ENCODE results near the gene TUSC2. TPM values are rescaled to one million over a fixed set of nuclear protein-coding genes. Genes with fewer than 3 reads are reported as not detected.

Gene TUSC2
- total RNA-seq, 4 donors from 2014 or later: 16.0 to 42.9 (median 27.4) TPM

GRCh38 chr3:50354186-50354764 is 26.3 kb upstream of the TUSC2 start:
- no peaks in the 10 kb centered on the region for H3K27me3 ChIP-seq
- peaks cover 20 to 62% (median 28%) of the 10 kb centered on the region in 3 donors for H3K36me3 ChIP-seq
- no peaks in the 10 kb centered on the region for H3K9me3 ChIP-seq
- 79 to 100% methylated on average over 3 to 5 of the region's 5 CpGs for WGBS, 2 donors
- intact Hi-C loops (cut with DNase I): no loop called here
- TF ChIP-seq, protein P1, sequence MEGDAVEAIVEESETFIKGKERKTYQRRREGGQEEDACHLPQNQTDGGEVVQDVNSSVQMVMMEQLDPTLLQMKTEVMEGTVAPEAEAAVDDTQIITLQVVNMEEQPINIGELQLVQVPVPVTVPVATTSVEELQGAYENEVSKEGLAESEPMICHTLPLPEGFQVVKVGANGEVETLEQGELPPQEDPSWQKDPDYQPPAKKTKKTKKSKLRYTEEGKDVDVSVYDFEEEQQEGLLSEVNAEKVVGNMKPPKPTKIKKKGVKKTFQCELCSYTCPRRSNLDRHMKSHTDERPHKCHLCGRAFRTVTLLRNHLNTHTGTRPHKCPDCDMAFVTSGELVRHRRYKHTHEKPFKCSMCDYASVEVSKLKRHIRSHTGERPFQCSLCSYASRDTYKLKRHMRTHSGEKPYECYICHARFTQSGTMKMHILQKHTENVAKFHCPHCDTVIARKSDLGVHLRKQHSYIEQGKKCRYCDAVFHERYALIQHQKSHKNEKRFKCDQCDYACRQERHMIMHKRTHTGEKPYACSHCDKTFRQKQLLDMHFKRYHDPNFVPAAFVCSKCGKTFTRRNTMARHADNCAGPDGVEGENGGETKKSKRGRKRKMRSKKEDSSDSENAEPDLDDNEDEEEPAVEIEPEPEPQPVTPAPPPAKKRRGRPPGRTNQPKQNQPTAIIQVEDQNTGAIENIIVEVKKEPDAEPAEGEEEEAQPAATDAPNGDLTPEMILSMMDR (IDR thresholded peaks at IDR 0.05): no peak
- TF ChIP-seq POLR2A (IDR thresholded peaks at IDR 0.05): no peak
- peaks cover 46 to 89% (median 55%) of the 10 kb centered on the region in 3 donors for H3K4me1 ChIP-seq
- H3K27ac ChIP-seq: no peak overlapping the region
- no peak for DNase-seq
- no peak overlapping the region for H3K4me3 ChIP-seq

GRCh38 chr3:50353245-50354004 is 25.4 kb upstream of the TUSC2 start:
- WGBS, 2 donors: 73 to 74% methylated on average over 3 to 7 of the region's 12 CpGs
- no peaks in the 10 kb centered on the region for H3K9me3 ChIP-seq
- H3K4me3 ChIP-seq: no peak overlapping the region
- intact Hi-C loops (cut with DNase I): no loop called here
- no peak overlapping the region for H3K27ac ChIP-seq
- no peak for TF ChIP-seq POLR2A (IDR thresholded peaks at IDR 0.05)
- TF ChIP-seq, protein P1 (IDR thresholded peaks at IDR 0.05): no peak
- peaks cover 20 to 70% (median 28%) of the 10 kb centered on the region in 3 donors for H3K36me3 ChIP-seq
- H3K27me3 ChIP-seq: no peaks in the 10 kb centered on the region
- H3K4me1 ChIP-seq: peaks cover 44 to 92% (median 53%) of the 10 kb centered on the region in 3 donors
- no peak for DNase-seq

- no peaks in the 10 kb centered on the region for H3K9me3 ChIP-seq
- peaks cover 20 to 70% (median 27%) of the 10 kb centered on the region in 3 donors for H3K36me3 ChIP-seq
- no peak overlapping the region for H3K27ac ChIP-seq
- 8 to 31% methylated on average over 2 of the region's 2 CpGs for WGBS, 2 donors
- TF ChIP-seq POLR2A (IDR thresholded peaks at IDR 0.05): no peak
- no peaks in the 10 kb centered on the region for H3K27me3 ChIP-seq
- H3K4me1 ChIP-seq: peaks cover 38 to 92% (median 46%) of the 10 kb centered on the region in 3 donors
- intact Hi-C loops (cut with DNase I): no loop called here
- no peak for DNase-seq
- no peak overlapping the region for H3K4me3 ChIP-seq
Observed at GRCh38 chr3:50352781-50353180, 24.8 kb upstream of the TUSC2 start.

GRCh38 chr3:50351323-50351697 is 23.3 kb upstream of the TUSC2 start:
- 28 to 39% methylated on average over 6 to 8 of the region's 11 CpGs for WGBS, 2 donors

GRCh38 chr3:50350527-50351322 is 22.7 kb upstream of the TUSC2 start, which contains the start of the genes CYB561D2 and NPRL2:
Gene CYB561D2, plus strand, starts transcription at chr3:50350862. Its CDS starts 572 bp downstream, at chr3:50351434.
Gene NPRL2, minus strand, starts transcription at chr3:50350775. Its CDS starts 123 bp downstream, at chr3:50350652.
- WGBS, 2 donors: 0% methylated on average over 3 to 14 of the region's 64 CpGs
- intact Hi-C loops (cut with DNase I): no loop called here

More at GRCh38 chr3:50351323-50351697, 23.3 kb upstream of the TUSC2 start:
- H3K27me3 ChIP-seq: no peaks in the 10 kb centered on the region
- TF ChIP-seq POLR2A (IDR thresholded peaks at IDR 0.05): no peak
- TF ChIP-seq, protein P1 (IDR thresholded peaks at IDR 0.05): no peak
- peaks cover 20 to 59% (median 24%) of the 10 kb centered on the region in 3 donors for H3K36me3 ChIP-seq
- no peaks in the 10 kb centered on the region for H3K9me3 ChIP-seq
- H3K27ac ChIP-seq: peak overlapping the region; percentile 87 to 99 (median 95)
- intact Hi-C loops (cut with DNase I): no loop called here
- no peak for DNase-seq
- H3K4me3 ChIP-seq: peak overlapping the region; percentile 64 to 97 (median 79)
- peaks cover 23 to 92% (median 32%) of the 10 kb centered on the region in 3 donors for H3K4me1 ChIP-seq

More at GRCh38 chr3:50350527-50351322, 22.7 kb upstream of the TUSC2 start, which contains the start of the genes CYB561D2 and NPRL2:
- no peaks in the 10 kb centered on the region for H3K9me3 ChIP-seq
- peak; percentile 83 for DNase-seq
- TF ChIP-seq POLR2A (IDR thresholded peaks at IDR 0.05): peak in 3 of 4 donors; percentile 4 to 89 (median 88)
- TF ChIP-seq, protein P1 (IDR thresholded peaks at IDR 0.05): peak in 1 of 6 experiments; percentile 2
- peaks cover 21 to 92% (median 29%) of the 10 kb centered on the region in 3 donors for H3K4me1 ChIP-seq
- H3K27me3 ChIP-seq: no peaks in the 10 kb centered on the region
- peak within 1 kb of the TSS; percentile 87 to 99 (median 95) for H3K27ac ChIP-seq
- peaks cover 20 to 54% (median 24%) of the 10 kb centered on the region in 3 donors for H3K36me3 ChIP-seq
- H3K4me3 ChIP-seq: peak within 1 kb of the TSS; percentile 64 to 97 (median 79)

All from esophagus squamous epithelium (tissue), 5 donors.